T-helper 1 cell treated with Interleukin-12 subunit alpha and Interleukin-12 subunit beta and Interleukin-4 antibody, amounts not matched to agents 30 μg/mL and 1 μg/mL, for 36 hours (primary cell): ENCODE results near the gene ECPAS.
"Not testable (repeated sequence)": the region's sequence is repeated elsewhere in the genome, so short reads cannot be mapped to it uniquely, and the experiment has no call there.

Source experiments
- H3K27ac Mint-ChIP-seq: one replicate; pipeline ENCODE4 v1.8.0; 2021; ENCODE audit warnings: mild to moderate bottlenecking, mixed read lengths
- H3K27me3 Mint-ChIP-seq: one replicate; pipeline ENCODE4 v1.8.0; 2021; ENCODE audit warnings: low read depth, mixed read lengths
- H3K36me3 Mint-ChIP-seq: one replicate; pipeline ENCODE4 v1.8.0; 2021; ENCODE audit warnings: low read depth, mixed read lengths
- H3K4me1 Mint-ChIP-seq: one replicate; pipeline ENCODE4 v1.8.0; 2021; ENCODE audit warnings: low read depth, mixed read lengths
- H3K4me3 Mint-ChIP-seq: one replicate; pipeline ENCODE4 v1.8.0; 2021; ENCODE audit warnings: mild to moderate bottlenecking, moderate library complexity, mixed read lengths
- H3K9me3 Mint-ChIP-seq: one replicate; pipeline ENCODE4 v1.8.0; 2021; ENCODE audit warnings: mixed read lengths

ECPAS gene

GRCh38 chr9:111483858-111484571 is at the start of gene ECPAS:
Gene ECPAS (minus strand): TSS chr9:111484383. CDS start chr9:111472918, 11,465 bp downstream.
- Mint-ChIP-seq H3K4me1 (peaks cover 26% of the 10 kb centered on the region), H3K36me3 (peaks cover 7% of the 10 kb centered on the region)

GRCh38 chr9:111533099-111533790 is 49.1 kb upstream of the ECPAS start:
- no peak overlapping the region for H3K27ac Mint-ChIP-seq

More at GRCh38 chr9:111483858-111484571, at the start of gene ECPAS:
- peak within 1 kb of the TSS; percentile 79 for H3K4me3 Mint-ChIP-seq
- H3K27me3 Mint-ChIP-seq, result peaks cover 14% of the 10 kb centered on the region
- H3K9me3 Mint-ChIP-seq, result no peaks in the 10 kb centered on the region
- peak within 1 kb of the TSS; percentile 77 for H3K27ac Mint-ChIP-seq

DNA sequence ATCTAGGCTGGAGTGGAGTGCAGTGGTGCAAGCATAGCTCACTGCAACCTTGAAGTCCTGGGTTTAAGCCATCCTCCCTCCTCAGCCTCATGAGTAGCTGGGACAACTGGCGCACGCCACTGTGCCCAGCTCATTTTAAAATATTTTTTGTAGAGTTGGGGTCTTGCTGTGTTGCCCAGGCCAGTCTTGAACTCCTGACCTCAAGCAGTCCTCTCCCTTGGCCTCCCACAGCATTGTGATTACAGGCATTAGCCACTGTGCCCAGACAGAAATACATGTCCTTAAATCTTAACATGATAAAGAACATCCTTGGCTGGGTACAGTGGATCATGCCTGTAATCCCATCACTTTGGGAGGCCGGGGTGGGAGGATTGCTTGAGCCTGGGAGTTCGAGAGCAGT is 47.5 kb upstream of the ECPAS start:
- H3K36me3 Mint-ChIP-seq, result peaks cover 23% of the 10 kb centered on the region
- no peak overlapping the region for H3K27ac Mint-ChIP-seq

More at GRCh38 chr9:111533099-111533790, 49.1 kb upstream of the ECPAS start:
- no peak overlapping the region for H3K4me3 Mint-ChIP-seq
- peaks cover 19% of the 10 kb centered on the region for H3K36me3 Mint-ChIP-seq
- H3K4me1 Mint-ChIP-seq, result no peaks in the 10 kb centered on the region
- H3K27me3 Mint-ChIP-seq, result no peaks in the 10 kb centered on the region
- H3K9me3 Mint-ChIP-seq, result peaks cover 37% of the 10 kb centered on the region

DNA sequence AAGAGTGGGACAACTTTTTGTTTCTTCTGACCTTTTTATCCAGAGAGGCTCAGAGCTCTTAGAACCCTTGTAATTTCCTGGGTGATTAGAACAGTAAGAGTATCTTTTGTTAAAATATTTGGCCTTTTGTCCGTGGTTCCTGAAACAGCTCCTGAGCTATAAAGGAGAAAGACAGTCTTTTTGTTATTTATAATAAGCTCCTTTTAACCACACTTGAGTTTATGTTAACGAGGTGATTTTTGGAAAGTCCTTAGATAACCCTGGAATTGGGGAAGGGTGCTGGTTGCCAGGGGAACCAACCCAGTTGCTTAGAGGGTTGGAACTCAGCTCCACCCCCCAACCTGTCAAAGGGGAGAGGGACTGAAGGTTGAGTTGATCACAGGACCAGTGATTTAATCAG is 45.6 kb upstream of the ECPAS start:
- H3K27me3 Mint-ChIP-seq, result no peaks in the 10 kb centered on the region
- no peak overlapping the region for H3K4me3 Mint-ChIP-seq
- H3K27ac Mint-ChIP-seq, result no peak overlapping the region
- peaks cover 20% of the 10 kb centered on the region for H3K36me3 Mint-ChIP-seq
- peaks cover 15% of the 10 kb centered on the region for H3K4me1 Mint-ChIP-seq
- peaks cover 25% of the 10 kb centered on the region for H3K9me3 Mint-ChIP-seq

More for the DNA sequence above, 47.5 kb upstream of the ECPAS start:
- Mint-ChIP-seq H3K4me1 (peaks cover 3% of the 10 kb centered on the region), H3K9me3 (peaks cover 33% of the 10 kb centered on the region), H3K27me3 (no peaks in the 10 kb centered on the region), H3K4me3 (no peak overlapping the region)

- Mint-ChIP-seq H3K4me3 (no peak overlapping the region), H3K9me3 (peaks cover 8% of the 10 kb centered on the region), H3K27me3 (no peaks in the 10 kb centered on the region), H3K36me3 (peaks cover 8% of the 10 kb centered on the region), H3K27ac (peak overlapping the region; percentile 3), H3K4me1 (peaks cover 18% of the 10 kb centered on the region)
Observed at GRCh38 chr9:111527347-111527746, 43.2 kb upstream of the ECPAS start.

DNA sequence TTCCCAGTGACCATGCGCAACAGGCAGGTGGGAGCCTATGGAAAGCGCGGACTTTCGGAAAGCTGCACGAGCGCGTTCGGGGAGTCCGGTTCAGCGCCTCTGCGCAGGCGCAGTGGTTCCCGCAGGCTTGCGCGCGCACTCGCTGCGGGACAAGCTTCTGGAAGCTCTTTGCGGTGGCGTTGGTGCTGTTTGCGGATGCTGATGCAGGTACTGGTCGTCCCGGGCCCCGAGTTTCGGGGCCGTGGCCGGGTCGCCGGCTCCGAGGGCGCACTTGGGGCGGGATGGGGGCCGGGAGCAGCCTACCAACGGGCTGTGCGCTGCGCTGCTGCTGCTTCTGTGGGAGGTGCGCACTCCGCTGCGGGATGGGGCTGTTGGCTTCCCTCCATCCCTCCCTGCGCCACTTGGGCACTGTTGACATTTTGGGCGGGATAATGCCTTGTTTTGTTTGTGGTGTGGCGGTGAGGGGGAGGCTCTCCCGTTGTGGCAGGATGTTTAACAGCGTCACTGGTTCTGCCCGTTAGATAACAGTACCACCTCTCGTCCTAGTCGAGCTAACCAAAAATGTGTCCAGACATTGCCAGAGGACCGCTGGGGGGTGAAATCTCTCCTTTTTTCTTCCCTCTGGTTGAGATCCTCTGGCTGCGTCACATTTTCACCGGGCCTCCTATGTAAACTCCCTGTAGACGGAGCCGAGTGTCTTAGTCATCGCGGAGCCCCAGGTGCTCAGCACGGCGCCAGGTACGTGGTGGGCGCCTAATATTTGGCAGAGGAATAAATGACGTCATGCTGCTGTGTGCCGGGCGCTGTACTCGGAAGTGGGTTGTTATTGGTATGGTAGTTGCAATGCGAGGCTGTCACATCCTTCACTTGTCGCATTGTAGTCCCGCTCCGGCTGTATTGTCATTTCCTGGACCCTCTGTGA is 41.1 kb upstream of the ECPAS start, which contains the start of gene ZNF483:
TSS of gene ZNF483 (plus strand) at position 124 of the 922 bp plus-strand sequence. CDS start 2,217 bp downstream, outside the sequence.
- Mint-ChIP-seq H3K36me3 (peaks cover 8% of the 10 kb centered on the region), H3K27me3 (no peaks in the 10 kb centered on the region), H3K27ac (peak within 1 kb of the TSS; percentile 87), H3K4me1 (peaks cover 18% of the 10 kb centered on the region), H3K9me3 (peaks cover 4% of the 10 kb centered on the region), H3K4me3 (peak within 1 kb of the TSS; percentile 87)

DNA sequence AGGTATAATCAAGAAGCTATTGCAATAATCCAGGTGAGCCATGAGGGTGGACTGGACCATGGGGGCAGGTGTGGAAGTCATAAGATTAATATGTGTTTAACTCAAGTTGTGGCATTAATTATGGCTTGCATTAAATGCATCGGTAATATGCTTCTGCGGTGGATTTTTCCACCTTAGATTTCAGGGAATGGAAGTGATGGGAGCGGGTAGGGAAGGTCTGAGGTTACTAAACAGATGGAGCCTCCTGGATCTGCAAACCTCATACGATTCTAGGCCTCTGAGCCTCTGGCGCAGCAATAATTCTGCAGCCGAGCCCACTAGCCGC is 40.5 kb upstream of the ECPAS start:
- Mint-ChIP-seq H3K27me3 (no peaks in the 10 kb centered on the region), H3K9me3 (peaks cover 4% of the 10 kb centered on the region), H3K27ac (peak overlapping the region; percentile 70), H3K4me3 (peak overlapping the region; percentile 87), H3K4me1 (peaks cover 18% of the 10 kb centered on the region), H3K36me3 (peaks cover 8% of the 10 kb centered on the region)

DNA sequence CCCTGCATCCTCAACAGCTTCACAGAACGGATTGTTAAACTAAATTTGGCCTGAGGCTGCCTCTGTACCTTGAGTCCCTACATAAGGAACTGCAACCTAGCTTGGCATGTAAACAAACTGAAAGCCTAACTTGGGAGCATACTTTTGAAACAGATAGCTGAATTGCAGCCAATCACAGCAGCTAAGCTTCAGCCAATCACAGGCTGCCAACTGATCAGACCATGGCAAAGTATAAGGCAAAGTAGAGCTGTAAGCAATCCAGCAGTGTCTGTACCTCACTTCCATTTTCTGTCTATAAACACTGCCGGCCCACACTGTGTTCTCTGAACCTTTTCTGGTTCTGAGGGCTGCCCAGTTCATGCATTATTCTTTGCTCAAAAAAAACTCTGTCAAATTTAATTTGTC is 31.9 kb upstream of the ECPAS start:
- Mint-ChIP-seq H3K9me3 (peaks cover 7% of the 10 kb centered on the region), H3K36me3 (no peaks in the 10 kb centered on the region), H3K4me3 (no peak overlapping the region), H3K27ac (no peak overlapping the region), H3K4me1 (no peaks in the 10 kb centered on the region), H3K27me3 (no peaks in the 10 kb centered on the region)

- Mint-ChIP-seq H3K4me3 (no peak overlapping the region), H3K27ac (no peak overlapping the region), H3K36me3 (no peaks in the 10 kb centered on the region), H3K9me3 (peaks cover 11% of the 10 kb centered on the region), H3K27me3 (no peaks in the 10 kb centered on the region), H3K4me1 (no peaks in the 10 kb centered on the region)
Observed at GRCh38 chr9:111514967-111515366, 30.8 kb upstream of the ECPAS start.

- not testable (repeated sequence) for H3K9me3 Mint-ChIP-seq, H3K36me3 Mint-ChIP-seq, H3K4me3 Mint-ChIP-seq, H3K27ac Mint-ChIP-seq, H3K27me3 Mint-ChIP-seq, H3K4me1 Mint-ChIP-seq
Observed at GRCh38 chr9:111511581-111511980, 27.4 kb upstream of the ECPAS start.

GRCh38 chr9:111502506-111502905 is 18.3 kb upstream of the ECPAS start:
- no peaks in the 10 kb centered on the region for H3K9me3 Mint-ChIP-seq
- H3K36me3 Mint-ChIP-seq, result no peaks in the 10 kb centered on the region
- H3K4me1 Mint-ChIP-seq, result no peaks in the 10 kb centered on the region
- H3K4me3 Mint-ChIP-seq, result no peak overlapping the region
- no peaks in the 10 kb centered on the region for H3K27me3 Mint-ChIP-seq
- H3K27ac Mint-ChIP-seq, result no peak overlapping the region

DNA sequence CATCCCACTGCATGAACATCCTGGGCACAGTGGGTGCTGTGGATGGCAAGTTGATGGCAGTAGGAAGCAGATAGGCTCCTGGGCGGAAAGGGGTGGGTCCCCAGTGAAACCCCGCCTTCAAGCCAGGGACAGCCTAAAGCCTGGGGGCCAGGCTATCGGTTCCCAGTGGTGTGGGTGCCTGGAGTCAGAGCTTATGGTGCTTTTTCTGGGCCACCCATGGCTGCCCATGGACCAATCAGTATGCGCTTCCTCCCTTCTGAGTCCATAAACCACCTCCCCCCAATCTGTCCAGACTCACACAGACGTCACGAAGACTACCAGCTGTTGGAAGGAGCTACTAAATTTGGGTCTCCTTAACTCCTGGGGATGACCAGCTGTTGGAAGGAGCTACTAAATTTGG is 17.5 kb upstream of the ECPAS start:
- H3K27ac Mint-ChIP-seq, result no peak overlapping the region
- no peaks in the 10 kb centered on the region for H3K36me3 Mint-ChIP-seq
- no peaks in the 10 kb centered on the region for H3K9me3 Mint-ChIP-seq
- no peaks in the 10 kb centered on the region for H3K27me3 Mint-ChIP-seq
- H3K4me1 Mint-ChIP-seq, result no peaks in the 10 kb centered on the region
- no peak overlapping the region for H3K4me3 Mint-ChIP-seq

DNA sequence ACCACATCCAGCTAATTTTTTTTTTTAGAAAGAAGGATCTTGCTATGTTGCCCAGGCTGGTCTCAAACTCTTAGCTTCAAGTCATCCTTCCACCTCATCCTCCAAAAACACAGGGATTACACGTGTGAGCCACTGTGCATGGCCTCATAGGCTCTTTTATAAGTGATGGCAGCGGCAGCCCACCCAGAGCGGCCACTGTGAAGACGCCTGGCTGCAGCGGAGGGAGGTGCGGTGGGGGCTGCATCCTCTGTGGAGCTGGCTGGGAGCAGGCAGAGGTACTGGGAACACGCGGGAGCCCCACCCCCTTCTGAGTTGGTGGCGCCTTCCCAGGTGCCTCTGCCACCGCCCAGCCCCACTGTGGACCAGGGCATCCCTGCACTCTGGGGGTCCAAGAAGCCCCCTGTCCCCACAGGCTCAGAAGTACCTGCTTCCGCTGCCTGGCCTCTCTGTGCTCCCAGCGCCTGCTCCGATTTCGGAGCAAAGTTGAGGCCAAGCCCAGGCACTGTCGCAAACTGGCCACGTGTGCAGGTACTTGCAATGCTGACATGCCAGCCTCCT is 16.9 kb upstream of the ECPAS start:
- Mint-ChIP-seq H3K4me1 (no peaks in the 10 kb centered on the region), H3K9me3 (no peaks in the 10 kb centered on the region), H3K27me3 (no peaks in the 10 kb centered on the region), H3K4me3 (no peak overlapping the region), H3K27ac (no peak overlapping the region), H3K36me3 (no peaks in the 10 kb centered on the region)

- not testable (repeated sequence) for H3K27me3 Mint-ChIP-seq, H3K27ac Mint-ChIP-seq, H3K36me3 Mint-ChIP-seq, H3K9me3 Mint-ChIP-seq, H3K4me3 Mint-ChIP-seq, H3K4me1 Mint-ChIP-seq
Observed at GRCh38 chr9:111497196-111497595, 13.0 kb upstream of the ECPAS start.
